GM03348 (cell line): ENCODE results near the gene HCLS1.
"Not testable (repeated sequence)": the region's sequence is repeated elsewhere in the genome, so short reads cannot be mapped to it uniquely, and the experiment has no call there.

Experiments used
- DNase-seq: peaks from one replicate; pipeline ENCODE4 v3.0.0; 2012; ENCODE audit warnings: low spot score

The HCLS1 gene

GRCh38 chr3:121595765-121596406 is 64.8 kb downstream of the HCLS1 start:
- DNase-seq, result no peak

- DNase-seq, result no peak
Measured at GRCh38 chr3:121594850-121595249, 65.9 kb downstream of the HCLS1 start.

GRCh38 chr3:121593806-121594205 is 66.9 kb downstream of the HCLS1 start:
- DNase-seq, result not testable (repeated sequence)

- DNase-seq, result no peak
Measured at GRCh38 chr3:121592856-121593702, 67.6 kb downstream of the HCLS1 start, which contains the start of gene FBXO40. Gene FBXO40 (plus strand): TSS chr3:121593379. CDS start chr3:121620576, 27,197 bp downstream.

- DNase-seq, result no peak
Measured at GRCh38 chr3:121584418-121584817, 76.3 kb downstream of the HCLS1 start.

GRCh38 chr3:121581691-121582090 is 79.0 kb downstream of the HCLS1 start:
- no peak for DNase-seq
